ENCODE results near the gene ILKAP. TPM values are rescaled to one million over a fixed set of nuclear protein-coding genes. Genes with fewer than 3 reads are reported as not detected.
"Not testable (repeated sequence)": the region's sequence is repeated elsewhere in the genome, so short reads cannot be mapped to it uniquely, and the experiment has no call there.

ILKAP gene
- total RNA-seq, 1 donor: 19.4 TPM

GRCh38 chr2:238203973-238204683 lies 633 bp upstream of the ILKAP start:
- peak in 2 of 3 donors; percentile 27 to 44 for DNase-seq (ENCODE audit: low read depth in 2 of 3, low spot score in 2 of 3)

- DNase-seq (ENCODE audit: low read depth in 2 of 3, low spot score in 2 of 3): peak in 2 of 3 donors; percentile 31 to 61
Observed at GRCh38 chr2:238202326-238203093, 985 bp downstream of the ILKAP start.

DNA sequence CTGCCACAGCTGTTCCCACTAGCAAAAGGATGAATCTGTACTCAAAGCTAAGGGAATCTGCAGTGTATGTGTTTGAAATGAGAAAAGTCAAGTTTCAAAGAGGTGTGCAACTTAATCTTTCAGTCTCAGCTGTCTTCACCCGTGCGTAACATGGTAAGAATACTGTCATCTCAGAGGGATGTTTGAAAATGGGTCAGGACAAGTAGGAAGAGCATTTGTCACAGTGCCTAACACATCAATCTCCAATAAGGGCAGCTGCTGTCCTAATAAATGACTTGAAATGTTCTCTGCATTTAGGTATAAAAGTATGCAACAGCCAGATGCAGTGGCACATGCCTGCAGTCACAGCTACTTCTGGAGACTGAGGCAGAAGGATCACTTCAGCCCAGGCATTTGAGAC lies 13.1 kb downstream of the ILKAP start:
- DNase-seq (ENCODE audit: low read depth in 2 of 3, low spot score in 2 of 3): no peak

- DNase-seq (ENCODE audit: low read depth in 2 of 3, low spot score in 2 of 3): no peak
Observed at GRCh38 chr2:238187618-238188548, 15.6 kb downstream of the ILKAP start.

GRCh38 chr2:238183821-238184220 lies 19.7 kb downstream of the ILKAP start:
- DNase-seq (ENCODE audit: low read depth in 2 of 3, low spot score in 2 of 3): no peak

- no peak for DNase-seq (ENCODE audit: low read depth in 2 of 3, low spot score in 2 of 3)
Observed at GRCh38 chr2:238182362-238182761, 21.1 kb downstream of the ILKAP start.

DNA sequence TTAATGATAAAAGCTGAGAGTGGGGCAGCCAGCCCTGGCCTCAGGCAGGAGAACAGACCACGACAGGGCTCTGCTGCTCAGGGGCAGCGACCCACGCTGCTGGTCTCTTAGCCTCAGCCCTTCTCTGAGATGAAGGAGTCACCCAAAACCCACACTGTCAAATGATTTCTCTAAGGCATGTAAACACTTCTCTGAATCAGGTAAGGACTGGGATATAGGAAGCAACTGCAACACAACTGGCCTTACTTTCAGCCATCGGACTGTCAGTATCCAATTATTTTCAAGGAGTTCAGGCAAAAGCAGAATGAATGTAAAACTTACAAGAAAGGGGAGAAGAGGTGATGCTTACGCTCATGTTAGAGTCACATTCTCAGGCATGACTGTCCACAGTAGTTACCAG lies 22.9 kb downstream of the ILKAP start:
- DNase-seq (ENCODE audit: low read depth in 2 of 3, low spot score in 2 of 3): no peak

GRCh38 chr2:238176613-238177012 lies 26.9 kb downstream of the ILKAP start:
- no peak for DNase-seq (ENCODE audit: low read depth in 2 of 3, low spot score in 2 of 3)

- no peak for DNase-seq (ENCODE audit: low read depth in 2 of 3, low spot score in 2 of 3)
Observed at GRCh38 chr2:238174701-238175100, 28.8 kb downstream of the ILKAP start.

DNA sequence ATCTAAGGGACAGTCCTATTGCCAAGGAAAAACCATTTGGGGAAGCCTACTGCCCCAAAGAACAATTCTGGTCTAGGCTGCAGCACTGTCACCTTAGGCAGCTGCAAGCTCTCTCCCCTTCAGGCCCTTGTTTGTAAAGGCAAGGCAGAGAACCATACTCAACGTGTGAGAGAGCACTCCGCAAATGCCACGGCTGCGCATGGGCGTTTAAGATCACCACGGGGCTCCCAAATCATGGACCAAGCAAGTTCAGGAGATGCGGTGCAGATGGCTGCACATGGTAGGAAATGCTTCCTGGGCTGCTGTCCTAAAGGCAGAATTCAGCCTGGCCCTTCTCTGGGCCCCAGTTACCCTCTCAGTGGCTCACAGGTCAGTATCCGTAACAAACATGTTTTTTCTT lies 29.2 kb downstream of the ILKAP start:
- no peak for DNase-seq (ENCODE audit: low read depth in 2 of 3, low spot score in 2 of 3)

GRCh38 chr2:238173692-238174091 lies 29.8 kb downstream of the ILKAP start:
- DNase-seq (ENCODE audit: low read depth in 2 of 3, low spot score in 2 of 3): no peak

- DNase-seq (ENCODE audit: low read depth in 2 of 3, low spot score in 2 of 3): no peak
Observed at GRCh38 chr2:238172439-238172838, 31.1 kb downstream of the ILKAP start.

- no peak for DNase-seq (ENCODE audit: low read depth in 2 of 3, low spot score in 2 of 3)
Observed at GRCh38 chr2:238171575-238172187, 31.8 kb downstream of the ILKAP start.

GRCh38 chr2:238171072-238171431 lies 32.4 kb downstream of the ILKAP start:
- not testable (repeated sequence) for DNase-seq (ENCODE audit: low read depth in 2 of 3, low spot score in 2 of 3)

DNA sequence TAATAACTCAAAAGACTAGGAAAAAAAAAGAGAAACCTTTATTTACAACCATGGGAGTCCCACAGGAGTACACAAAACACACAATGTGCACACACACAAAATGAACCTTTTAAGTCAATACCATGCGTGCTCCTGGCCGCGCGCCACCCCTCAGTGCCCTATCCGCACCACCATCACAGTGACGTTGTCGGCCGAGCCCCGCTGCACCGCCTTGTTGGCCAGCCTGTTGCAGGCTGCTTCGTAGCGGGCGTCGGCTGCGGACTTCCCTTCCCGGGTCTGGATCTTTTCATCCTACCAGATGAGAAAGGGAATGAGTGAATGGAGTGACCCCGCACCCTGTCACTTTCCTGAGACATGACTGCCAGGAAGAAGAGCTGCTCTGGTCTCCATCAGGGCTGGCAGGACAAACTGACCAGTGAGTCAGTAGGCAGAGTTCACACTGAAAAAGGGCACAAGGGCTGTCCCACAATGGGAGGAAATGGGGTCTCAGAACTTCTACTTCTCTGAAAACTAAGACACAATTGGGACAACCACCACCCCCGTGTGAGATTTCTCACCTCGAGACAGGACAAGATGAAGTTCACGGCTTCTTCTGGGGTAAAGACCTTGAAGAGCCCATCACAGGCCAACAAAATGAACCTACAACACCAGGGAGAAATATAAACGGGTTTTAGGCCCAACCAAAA lies 33.0 kb downstream of the ILKAP start:
- no peak for DNase-seq (ENCODE audit: low read depth in 2 of 3, low spot score in 2 of 3)

DNA sequence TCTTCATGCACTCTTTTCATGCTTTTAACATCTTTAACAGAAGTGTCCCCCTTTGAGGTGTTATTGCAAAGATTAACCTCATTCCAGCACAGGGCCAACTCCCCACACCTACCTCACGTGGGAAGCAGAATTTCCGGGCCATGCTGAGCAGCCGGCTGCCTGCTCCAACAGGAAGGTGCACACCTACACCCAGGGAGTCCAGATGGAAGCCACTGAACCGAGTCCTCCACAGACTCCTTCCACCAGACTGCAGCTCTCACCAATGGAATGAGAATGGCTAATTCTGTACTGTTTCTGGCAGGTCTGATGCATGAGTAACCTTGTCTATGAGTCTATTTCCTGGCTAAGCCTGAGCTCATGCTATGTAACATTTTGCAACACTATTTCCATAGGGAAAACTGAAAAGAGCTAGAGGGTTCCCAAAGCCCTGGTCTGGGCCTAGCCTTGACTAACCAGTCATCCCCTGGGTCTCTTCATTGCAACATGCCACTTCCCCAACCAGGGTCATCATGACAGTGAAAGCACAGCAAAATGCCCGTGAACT lies 33.7 kb downstream of the ILKAP start:
- DNase-seq (ENCODE audit: low read depth in 2 of 3, low spot score in 2 of 3): no peak

GRCh38 chr2:238169048-238169707 lies 34.3 kb downstream of the ILKAP start:
- no peak for DNase-seq (ENCODE audit: low read depth in 2 of 3, low spot score in 2 of 3)

DNA sequence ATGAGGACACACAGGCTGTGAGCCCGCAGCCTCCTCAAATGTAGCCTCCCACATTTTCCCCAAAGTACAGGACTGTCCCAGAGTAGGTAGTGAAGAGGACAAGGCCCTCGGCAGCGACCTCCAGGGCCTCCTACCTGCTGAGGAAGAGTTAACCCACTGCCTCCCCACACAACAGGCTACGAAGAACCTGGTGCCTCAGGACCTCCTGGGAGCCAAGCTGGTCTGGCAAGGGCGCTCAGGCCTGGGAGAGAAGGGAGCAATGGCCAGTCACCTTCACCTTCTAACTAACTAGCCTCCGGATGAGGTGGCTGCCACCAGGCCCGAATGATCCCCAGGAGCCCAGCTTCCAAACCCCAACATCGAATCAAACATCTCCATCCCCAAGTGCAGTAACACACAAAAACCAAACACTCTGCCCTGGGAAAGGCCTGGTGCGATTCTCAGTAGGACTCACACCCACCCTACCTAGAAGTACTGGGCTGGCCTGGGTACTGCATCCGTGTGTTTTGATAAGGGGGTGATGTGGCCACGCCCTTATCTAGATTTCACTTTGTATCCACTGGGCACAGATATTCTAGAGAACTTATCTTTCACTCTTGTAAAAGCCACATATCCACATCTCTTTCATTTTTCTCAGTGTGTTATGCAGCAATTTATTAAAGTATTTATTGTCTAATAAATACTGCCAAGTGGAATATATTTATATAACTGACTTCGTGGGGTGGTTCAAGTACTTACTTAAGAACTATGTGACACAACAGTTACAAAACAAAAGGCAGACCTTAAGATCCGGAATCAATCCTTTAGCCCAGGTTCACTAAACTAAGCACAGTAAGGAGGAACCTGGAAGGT lies 35.1 kb downstream of the ILKAP start:
- DNase-seq (ENCODE audit: low read depth in 2 of 3, low spot score in 2 of 3): no peak

Data from hematopoietic multipotent progenitor cell (in vitro differentiated cells).